ENCODE data around the gene MAGEA9.
A peak's percentile ranks its signal among the peaks of the same experiment; 100 is the strongest.
"Not testable (repeated sequence)": the region's sequence is repeated elsewhere in the genome, so short reads cannot be mapped to it uniquely, and the experiment has no call there.

Gene MAGEA9

DNA sequence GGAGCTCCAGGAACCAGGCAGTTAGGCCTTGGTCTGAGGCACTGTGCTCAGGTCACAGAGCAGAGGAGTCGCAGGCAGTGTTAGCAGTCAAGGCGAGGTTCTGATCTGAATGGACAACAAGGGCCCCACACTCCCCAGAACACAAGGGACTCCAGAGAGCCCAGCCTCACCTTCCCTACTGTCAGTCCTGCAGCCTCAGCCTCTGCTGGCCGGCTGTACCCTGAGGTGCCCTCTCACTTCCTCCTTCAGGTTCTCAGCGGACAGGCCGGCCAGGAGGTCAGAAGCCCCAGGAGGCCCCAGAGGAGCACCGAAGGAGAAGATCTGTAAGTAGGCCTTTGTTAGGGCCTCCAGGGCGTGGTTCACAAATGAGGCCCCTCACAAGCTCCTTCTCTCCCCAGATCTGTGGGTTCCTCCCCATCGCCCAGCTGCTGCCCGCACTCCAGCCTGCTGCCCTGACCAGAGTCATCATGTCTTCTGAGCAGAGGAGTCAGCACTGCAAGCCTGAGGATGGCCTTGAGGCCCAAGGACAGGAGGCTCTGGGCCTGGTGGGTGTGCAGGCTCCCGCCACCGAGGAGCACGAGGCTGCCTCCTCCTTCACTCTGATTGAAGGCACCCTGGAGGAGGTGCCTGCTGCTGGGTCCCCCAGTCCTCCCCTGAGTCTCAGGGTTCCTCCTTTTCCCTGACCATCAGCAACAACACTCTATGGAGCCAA, 26.2 kb downstream of the MAGEA9 start:
- no peak for DNase-seq (ENCODE audit: low spot score)

GRCh38 chrX:149818652-149819051, 36.9 kb downstream of the MAGEA9 start:
- DNase-seq (ENCODE audit: low spot score): no peak

DNA sequence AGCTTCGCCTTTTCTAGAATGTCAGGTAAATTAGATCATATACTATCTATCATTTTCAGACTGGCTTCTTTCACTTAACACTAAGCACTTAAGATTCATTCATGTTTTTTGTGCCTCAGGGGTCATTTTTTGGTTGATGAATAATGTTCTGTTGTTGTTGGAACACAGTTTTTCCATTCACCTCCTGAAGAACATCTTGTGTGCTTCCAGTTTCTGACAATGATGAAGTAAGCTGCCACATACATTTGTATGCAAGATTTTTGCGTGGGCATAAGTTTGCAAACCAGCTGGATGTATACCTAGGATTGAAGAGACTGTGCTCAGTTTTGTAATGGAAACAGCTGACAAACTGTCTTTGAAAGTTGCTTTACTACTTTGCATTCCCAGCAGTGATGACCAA, 37.6 kb downstream of the MAGEA9 start:
- no peak for DNase-seq (ENCODE audit: low spot score)

DNA sequence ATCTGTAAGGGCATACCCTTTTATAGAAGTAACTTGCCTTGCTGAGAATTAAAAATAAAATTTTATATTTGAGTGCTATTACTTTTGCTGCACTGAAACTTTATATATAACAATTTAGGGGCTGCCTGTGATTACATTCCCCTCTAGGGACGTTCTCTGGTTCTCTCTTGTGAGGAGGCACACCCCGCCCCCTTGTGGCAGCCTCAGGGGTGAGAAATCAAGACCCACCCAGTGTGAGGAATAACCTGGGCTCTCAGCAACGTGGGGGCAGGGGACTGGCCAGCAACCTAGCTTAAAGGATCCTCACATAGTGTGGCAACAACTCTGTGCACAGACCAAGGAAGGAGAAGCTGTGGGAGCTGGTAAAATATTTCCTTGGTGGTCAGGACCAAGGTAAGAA, 43.7 kb downstream of the MAGEA9 start:
- peak; percentile 3 for DNase-seq (ENCODE audit: low spot score)

- no peak for DNase-seq (ENCODE audit: low spot score)
Observed at GRCh38 chrX:149827254-149827653, 45.5 kb downstream of the MAGEA9 start.

- no peak for DNase-seq (ENCODE audit: low spot score)
Observed at GRCh38 chrX:149829751-149830191, 48.0 kb downstream of the MAGEA9 start.

GRCh38 chrX:149830192-149830873, 48.6 kb downstream of the MAGEA9 start:
- DNase-seq (ENCODE audit: low spot score): no peak

DNA sequence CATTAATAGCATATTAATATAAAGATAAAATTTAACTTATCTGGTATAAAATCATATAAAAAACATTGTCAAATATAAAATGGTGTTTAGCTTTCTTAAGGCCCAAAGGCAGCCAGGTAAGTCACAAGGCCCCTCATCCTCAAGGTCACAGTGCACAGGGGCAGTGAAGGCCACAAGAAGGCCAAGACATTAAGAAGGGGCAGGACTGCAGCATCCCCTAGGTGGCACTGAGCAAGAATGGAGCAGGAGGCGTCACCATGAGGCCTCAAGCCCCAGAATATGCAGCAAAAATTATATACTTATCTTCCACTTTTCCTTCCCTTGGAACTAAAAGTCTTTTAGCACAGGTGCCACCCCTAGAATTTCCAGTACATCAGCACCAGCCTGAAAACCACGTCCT, 49.7 kb downstream of the MAGEA9 start:
- no peak for DNase-seq (ENCODE audit: low spot score)

DNA sequence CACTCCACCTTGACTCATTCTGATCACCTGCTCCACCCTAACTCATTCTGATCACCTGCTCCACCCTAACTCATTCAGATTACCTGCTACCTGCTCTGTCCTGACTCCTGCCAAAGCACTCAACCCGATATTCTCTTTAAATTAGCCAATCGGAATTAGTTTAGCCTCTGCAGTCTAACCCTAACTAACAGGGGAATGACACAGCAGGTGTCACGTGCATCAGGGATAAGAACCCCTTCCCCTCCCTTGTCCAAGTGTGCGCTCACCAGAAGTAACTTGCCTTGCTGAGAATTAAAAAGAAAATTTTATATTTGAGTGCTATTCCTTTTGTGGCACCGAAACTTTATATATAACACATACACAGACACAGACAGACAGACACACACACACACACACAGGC, 55.0 kb downstream of the MAGEA9 start:
- not testable (repeated sequence) for DNase-seq (ENCODE audit: low spot score)

DNA sequence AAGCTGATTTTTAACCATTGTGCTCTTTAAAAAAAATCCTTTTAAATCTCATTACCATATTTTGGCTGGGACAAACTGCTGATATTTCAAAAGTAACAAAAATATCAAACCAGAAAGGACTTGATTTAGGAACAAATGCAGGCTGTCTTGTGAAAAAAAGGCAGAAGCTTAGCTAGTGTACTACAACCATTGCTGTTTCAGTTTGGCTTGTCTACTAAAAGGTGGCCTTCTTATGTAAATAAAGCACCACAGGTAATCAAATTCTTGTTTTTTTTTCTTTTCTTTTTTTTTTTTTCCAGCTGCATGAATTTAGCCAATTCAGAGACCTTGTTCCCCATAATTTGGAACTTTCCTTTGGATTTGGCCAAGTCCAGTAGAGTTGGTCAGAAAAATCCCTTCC, 55.4 kb downstream of the MAGEA9 start:
- no peak for DNase-seq (ENCODE audit: low spot score)

All from germinal center (tissue), 1 donor.